NB4 (cell line): Measurements from ENCODE around the gene CAMSAP3.
A peak's percentile ranks its signal among the peaks of the same experiment; 100 is the strongest.

ENCODE experiments used
- MYC ChIP-seq: IDR thresholded peaks from 2 replicates; pipeline ENCODE4 v1.6.1; 2011; ENCODE audit warnings: low read depth, low read length
- POLR2A ChIP-seq: IDR thresholded peaks from 2 replicates; pipeline ENCODE4 v1.6.1; 2011; ENCODE audit warnings: mild to moderate bottlenecking; ENCODE audit not compliant: insufficient read length; ENCODE audit errors: extremely low read depth
- TF ChIP-seq, protein P1 (sequence below): IDR thresholded peaks from one replicate; pipeline ENCODE4 v1.5.1; 2012; ENCODE audit warnings: low read depth, low read length

DNA sequence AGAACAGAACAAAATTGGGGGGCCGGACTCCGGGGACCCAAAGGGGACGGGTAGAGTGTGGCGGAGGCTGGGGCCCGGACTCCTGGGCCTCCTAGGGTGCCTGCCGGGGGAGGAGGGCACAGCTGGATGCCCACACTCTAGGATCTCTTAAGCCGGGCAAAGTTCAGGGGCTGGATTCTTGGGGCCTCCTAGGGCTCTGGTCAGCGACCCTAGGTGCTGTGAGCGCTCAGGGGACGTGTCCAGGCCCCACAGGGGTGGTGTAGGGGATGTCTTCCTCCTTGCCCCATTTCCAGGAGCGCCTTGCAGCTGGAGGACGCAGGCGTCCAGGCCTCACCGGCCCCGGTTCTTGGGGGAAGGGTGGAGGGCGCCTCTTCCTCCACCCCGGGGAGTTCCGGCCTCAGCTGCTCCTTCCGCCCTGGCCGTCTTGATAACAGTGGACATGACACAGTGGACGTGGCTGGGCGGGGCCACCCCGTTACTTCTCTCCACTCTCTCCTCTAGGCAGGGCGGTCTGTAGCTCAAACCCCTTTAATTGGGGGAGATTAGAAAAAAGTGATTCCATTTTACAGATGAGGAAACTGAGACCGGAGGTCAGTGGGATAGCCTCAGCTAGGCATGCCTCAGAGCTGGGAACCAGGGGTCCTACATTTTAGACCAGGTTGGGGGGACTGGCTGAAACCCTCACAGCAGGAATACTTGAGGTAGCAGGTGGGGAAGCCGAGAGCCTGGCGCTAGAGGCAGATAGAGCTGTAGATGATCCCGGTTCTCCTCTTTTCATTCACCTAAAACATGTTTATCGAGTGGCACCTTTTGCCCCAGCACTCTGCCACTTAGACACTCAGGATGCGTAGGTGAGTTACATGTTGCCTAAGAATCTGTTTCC, 42.0 kb downstream of the CAMSAP3 start:
- peak; percentile 60; the same call in 1 of the 2 replicates for TF ChIP-seq MYC
- TF ChIP-seq, protein P1, sequence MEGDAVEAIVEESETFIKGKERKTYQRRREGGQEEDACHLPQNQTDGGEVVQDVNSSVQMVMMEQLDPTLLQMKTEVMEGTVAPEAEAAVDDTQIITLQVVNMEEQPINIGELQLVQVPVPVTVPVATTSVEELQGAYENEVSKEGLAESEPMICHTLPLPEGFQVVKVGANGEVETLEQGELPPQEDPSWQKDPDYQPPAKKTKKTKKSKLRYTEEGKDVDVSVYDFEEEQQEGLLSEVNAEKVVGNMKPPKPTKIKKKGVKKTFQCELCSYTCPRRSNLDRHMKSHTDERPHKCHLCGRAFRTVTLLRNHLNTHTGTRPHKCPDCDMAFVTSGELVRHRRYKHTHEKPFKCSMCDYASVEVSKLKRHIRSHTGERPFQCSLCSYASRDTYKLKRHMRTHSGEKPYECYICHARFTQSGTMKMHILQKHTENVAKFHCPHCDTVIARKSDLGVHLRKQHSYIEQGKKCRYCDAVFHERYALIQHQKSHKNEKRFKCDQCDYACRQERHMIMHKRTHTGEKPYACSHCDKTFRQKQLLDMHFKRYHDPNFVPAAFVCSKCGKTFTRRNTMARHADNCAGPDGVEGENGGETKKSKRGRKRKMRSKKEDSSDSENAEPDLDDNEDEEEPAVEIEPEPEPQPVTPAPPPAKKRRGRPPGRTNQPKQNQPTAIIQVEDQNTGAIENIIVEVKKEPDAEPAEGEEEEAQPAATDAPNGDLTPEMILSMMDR = no peak
- TF ChIP-seq POLR2A = no peak
